DOHH2 (cell line): Measurements from ENCODE around the gene ZNF800.

Source experiments
- EZH2phosphoT487 ChIP-seq: fragments of 200-600 bp; sonication (generic); IDR thresholded peaks from 2 replicates; pipeline ENCODE4 v1.6.1; 2017; ENCODE audit warnings: borderline replicate concordance, mild to moderate bottlenecking, antibody characterized with exemption, low read length, moderate library complexity, mixed read lengths
- TF ChIP-seq, protein P1 (sequence below): fragments of 200-600 bp; sonication (generic); IDR thresholded peaks from one replicate; pipeline ENCODE4 v1.5.1; 2014; ENCODE audit warnings: antibody characterized with exemption, mild to moderate bottlenecking, low read depth, low read length; ENCODE audit not compliant: poor library complexity, severe bottlenecking

GRCh38 chr7:127350586-127350985, 41.9 kb downstream of the ZNF800 start:
- TF ChIP-seq, protein P1, sequence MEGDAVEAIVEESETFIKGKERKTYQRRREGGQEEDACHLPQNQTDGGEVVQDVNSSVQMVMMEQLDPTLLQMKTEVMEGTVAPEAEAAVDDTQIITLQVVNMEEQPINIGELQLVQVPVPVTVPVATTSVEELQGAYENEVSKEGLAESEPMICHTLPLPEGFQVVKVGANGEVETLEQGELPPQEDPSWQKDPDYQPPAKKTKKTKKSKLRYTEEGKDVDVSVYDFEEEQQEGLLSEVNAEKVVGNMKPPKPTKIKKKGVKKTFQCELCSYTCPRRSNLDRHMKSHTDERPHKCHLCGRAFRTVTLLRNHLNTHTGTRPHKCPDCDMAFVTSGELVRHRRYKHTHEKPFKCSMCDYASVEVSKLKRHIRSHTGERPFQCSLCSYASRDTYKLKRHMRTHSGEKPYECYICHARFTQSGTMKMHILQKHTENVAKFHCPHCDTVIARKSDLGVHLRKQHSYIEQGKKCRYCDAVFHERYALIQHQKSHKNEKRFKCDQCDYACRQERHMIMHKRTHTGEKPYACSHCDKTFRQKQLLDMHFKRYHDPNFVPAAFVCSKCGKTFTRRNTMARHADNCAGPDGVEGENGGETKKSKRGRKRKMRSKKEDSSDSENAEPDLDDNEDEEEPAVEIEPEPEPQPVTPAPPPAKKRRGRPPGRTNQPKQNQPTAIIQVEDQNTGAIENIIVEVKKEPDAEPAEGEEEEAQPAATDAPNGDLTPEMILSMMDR, result no peak
- TF ChIP-seq EZH2phosphoT487, result no peak
